ENCODE data around the gene FBLN2.

FBLN2 gene

DNA sequence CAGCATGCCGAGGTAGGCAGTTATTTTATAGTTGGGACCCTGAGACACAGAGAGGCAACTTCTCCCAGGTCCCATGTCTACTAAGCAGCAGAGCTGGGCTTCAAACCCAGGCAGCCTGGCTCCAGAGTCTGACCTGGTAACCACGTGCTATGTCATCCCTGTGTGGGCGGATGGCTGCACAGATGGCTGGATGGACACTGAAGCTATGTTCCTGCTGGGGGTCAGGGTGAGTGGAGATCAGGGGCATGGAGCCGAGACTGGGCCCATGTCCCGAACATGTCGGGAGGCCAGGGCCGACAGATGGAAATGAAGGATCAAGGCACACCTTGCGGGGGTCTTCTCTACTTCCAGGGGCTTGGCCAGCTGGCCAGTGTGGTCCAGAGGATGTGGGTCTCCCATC is 9.3 kb upstream of the FBLN2 start:
- no peak for TF ChIP-seq CTCF (IDR thresholded peaks at IDR 0.05; ENCODE audit: extremely low read depth, missing control alignments)
- DNase-seq (ENCODE audit: low spot score): no peak

- no peak for TF ChIP-seq CTCF (IDR thresholded peaks at IDR 0.05; ENCODE audit: extremely low read depth, missing control alignments)
- DNase-seq (ENCODE audit: low spot score): no peak
Observed at GRCh38 chr3:13540297-13540995, 8.5 kb upstream of the FBLN2 start.

DNA sequence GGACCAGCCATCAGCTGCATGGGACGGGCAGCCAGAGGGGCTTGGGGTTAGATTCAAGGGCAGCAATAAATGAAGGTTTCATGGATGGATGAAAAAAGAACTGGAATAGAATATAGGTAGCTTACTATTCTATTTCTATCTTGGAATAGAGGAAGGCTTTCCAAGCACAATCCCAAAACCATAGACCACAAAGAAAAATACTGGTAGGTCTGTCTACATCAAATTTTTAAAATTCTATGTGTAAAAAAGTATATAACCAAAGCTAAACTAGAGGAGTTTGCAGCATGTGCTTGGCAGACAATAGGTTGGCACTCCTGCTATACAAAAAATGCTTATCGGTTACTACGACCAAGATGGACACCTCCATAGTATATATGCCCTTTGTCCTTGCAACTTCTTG is 7.2 kb upstream of the FBLN2 start:
- no peak for DNase-seq (ENCODE audit: low spot score)
- TF ChIP-seq CTCF (IDR thresholded peaks at IDR 0.05; ENCODE audit: extremely low read depth, missing control alignments): no peak

GRCh38 chr3:13542142-13542541 is 6.8 kb upstream of the FBLN2 start:
- no peak for TF ChIP-seq CTCF (IDR thresholded peaks at IDR 0.05; ENCODE audit: extremely low read depth, missing control alignments)

GRCh38 chr3:13543253-13543652 is 5.7 kb upstream of the FBLN2 start:
- DNase-seq (ENCODE audit: low spot score): no peak

More at GRCh38 chr3:13542142-13542541, 6.8 kb upstream of the FBLN2 start:
- DNase-seq (ENCODE audit: low spot score): no peak

DNA sequence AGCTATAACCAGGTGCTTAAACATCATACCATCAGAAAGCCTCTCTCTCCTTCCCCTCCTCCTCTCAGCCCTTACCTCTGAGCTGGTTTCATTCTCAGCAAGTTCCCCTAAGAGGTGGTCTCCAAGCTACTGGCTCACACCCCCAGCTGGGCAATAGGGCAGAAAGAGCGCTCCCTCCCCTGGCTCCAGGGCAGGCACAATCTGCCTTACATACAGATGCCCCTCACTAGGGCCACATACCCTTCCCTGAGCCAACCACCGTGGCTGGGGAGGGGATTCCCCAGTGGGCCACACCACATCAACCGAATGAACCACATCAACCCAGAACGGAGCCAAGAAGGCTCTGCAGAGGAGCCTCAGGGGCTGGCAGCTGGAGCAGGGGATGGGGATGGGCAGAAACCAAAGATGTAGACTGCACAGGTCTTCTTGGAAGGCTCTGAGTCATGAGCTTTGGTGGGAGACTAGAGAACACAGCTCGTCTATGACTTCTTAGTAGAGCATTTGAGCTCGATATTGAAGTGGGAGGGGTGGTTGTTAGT is 4.6 kb upstream of the FBLN2 start:
- no peak for TF ChIP-seq CTCF (IDR thresholded peaks at IDR 0.05; ENCODE audit: extremely low read depth, missing control alignments)
- no peak for DNase-seq (ENCODE audit: low spot score)

More at GRCh38 chr3:13543253-13543652, 5.7 kb upstream of the FBLN2 start:
- TF ChIP-seq CTCF (IDR thresholded peaks at IDR 0.05; ENCODE audit: extremely low read depth, missing control alignments): no peak

DNA sequence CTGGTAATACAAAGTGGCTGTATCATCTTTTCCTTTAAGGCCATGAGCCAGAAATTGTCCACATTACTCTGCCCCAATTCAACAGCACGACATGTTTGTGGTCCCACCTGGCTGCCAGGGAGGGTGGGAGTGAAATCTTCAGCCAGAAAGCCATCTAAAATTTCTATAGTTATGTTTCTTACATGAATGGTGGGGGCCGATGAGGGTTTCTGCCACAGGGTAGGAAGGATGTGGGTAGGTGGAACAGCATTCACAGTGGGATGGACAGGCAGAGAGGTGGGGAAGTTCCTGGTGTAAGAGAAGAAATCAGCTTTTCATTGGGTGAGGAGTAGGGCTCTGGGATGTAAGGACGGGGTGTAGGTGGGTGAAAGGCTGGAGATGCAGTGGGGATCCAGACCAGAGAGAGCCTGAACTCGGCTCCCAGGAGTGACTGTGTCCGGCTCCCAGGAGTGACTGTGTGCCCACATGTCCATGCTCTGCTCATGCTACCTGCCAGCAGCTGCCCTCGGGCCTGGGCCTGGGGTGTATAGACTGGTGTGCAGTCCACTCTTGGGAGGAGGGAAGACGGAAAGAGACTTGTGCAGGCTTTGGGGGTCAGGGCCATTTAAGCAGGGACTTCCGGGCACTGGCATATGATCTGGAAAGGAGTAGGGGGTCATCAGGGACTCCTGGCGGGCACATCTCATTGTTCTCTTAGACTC is 3.8 kb upstream of the FBLN2 start:
- no peak for DNase-seq (ENCODE audit: low spot score)
- TF ChIP-seq CTCF (IDR thresholded peaks at IDR 0.05; ENCODE audit: extremely low read depth, missing control alignments): no peak

Measured in GM20000 (cell line).